Mucosa of descending colon (tissue), 3 donors: ENCODE measurements around the gene MYLK. TPM values are rescaled to one million over a fixed set of nuclear protein-coding genes. Genes with fewer than 3 reads are reported as not detected.
A peak's percentile ranks its signal among the peaks of the same experiment; 100 is the strongest.
"Not testable (repeated sequence)": the region's sequence is repeated elsewhere in the genome, so short reads cannot be mapped to it uniquely, and the experiment has no call there.

Experiments
- ATAC-seq: fragments of 200-7000 bp; cut with Tn5 transposase; one replicate; pipeline ENCODE4 v1.9.1; 2020; ENCODE audit warnings: mild to moderate bottlenecking, moderate library complexity
- DNase-seq, 3 donors: peaks; one replicate each; pipeline ENCODE4 v3.0.0-alpha.2; 2020
- H3K36me3 ChIP-seq: fragments of 200-600 bp; one replicate; pipeline ENCODE4 v1.8.0; 2021; ENCODE audit warnings: low read depth, mild to moderate bottlenecking
- H3K4me1 ChIP-seq: fragments of 200-600 bp; one replicate; pipeline ENCODE4 v1.8.0; 2021; ENCODE audit warnings: low read depth, mild to moderate bottlenecking
- H3K4me3 ChIP-seq: fragments of 200-600 bp; one replicate; pipeline ENCODE4 v1.8.0; 2021; ENCODE audit warnings: mild to moderate bottlenecking
- H3K9me3 ChIP-seq: fragments of 200-600 bp; one replicate; pipeline ENCODE4 v1.8.0; 2021; ENCODE audit warnings: mild to moderate bottlenecking
- intact Hi-C, 2 donors: fragments of 100-400 bp; cut with DNase I in 1 of 2; cut with micrococcal nuclease in 1 of 2; formaldehyde crosslinking; loops; one replicate each; pipeline versions ENCODE4 v1.11.0 to v1.11.1; 2022; cut with DNase I, micrococcal nuclease
- total RNA-seq, 3 donors: library from RNA; stranded (reverse); fragmentation: NEBNext Ultra II Directional in 2 of 3; extraction: Animal tissue kit (Norgen Biotek cat#: 25700) in 2 of 3; gene quantifications; one replicate each; pipeline versions ENCODE4 v1.2.1 to v1.2.4, GENCODE V29; 2021 to 2023
- TF ChIP-seq, protein P1 (sequence below): fragments of 200-600 bp; IDR thresholded peaks from one replicate; pipeline ENCODE4 v1.8.0; 2022; ENCODE audit warnings: antibody characterized with exemption, mild to moderate bottlenecking
- donor health status: DM: no; HTN: no; CAD: no; lungs with moderate emphysema.
- donor health status: DM: no; HTN: no; CAD: no.
- donor health status: DM: no; HTN: yes; CAD: no.

Gene MYLK
- total RNA-seq, 3 donors from 2014 or later: 157 to 1,614 (median 175) TPM

- TF ChIP-seq, protein P1, sequence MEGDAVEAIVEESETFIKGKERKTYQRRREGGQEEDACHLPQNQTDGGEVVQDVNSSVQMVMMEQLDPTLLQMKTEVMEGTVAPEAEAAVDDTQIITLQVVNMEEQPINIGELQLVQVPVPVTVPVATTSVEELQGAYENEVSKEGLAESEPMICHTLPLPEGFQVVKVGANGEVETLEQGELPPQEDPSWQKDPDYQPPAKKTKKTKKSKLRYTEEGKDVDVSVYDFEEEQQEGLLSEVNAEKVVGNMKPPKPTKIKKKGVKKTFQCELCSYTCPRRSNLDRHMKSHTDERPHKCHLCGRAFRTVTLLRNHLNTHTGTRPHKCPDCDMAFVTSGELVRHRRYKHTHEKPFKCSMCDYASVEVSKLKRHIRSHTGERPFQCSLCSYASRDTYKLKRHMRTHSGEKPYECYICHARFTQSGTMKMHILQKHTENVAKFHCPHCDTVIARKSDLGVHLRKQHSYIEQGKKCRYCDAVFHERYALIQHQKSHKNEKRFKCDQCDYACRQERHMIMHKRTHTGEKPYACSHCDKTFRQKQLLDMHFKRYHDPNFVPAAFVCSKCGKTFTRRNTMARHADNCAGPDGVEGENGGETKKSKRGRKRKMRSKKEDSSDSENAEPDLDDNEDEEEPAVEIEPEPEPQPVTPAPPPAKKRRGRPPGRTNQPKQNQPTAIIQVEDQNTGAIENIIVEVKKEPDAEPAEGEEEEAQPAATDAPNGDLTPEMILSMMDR: no peak
These were observed 275.7 kb downstream of the MYLK start for GRCh38 chr3:123608263-123608937.

DNA sequence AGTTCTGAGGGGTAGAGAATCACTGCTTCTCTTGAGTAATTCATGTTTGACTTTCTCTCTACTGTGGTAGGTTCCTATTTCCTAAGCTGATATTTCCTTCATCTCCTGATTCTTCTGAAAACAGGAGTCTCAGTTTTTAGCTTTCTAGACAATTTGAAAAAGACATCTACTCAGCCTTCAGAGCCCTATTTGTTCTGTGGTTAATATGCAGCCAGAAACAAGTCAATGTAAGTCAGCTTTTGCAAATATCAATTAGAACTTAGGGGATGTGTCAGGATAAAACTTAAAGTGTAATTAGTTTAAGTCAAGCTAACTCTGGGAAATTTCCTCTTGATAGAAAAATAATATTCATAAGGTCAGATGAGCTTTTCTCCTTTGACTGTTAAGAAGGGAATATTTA lies 277.6 kb downstream of the MYLK start:
- intact Hi-C loops: no loop called here

More at GRCh38 chr3:123608263-123608937, 275.7 kb downstream of the MYLK start:
- intact Hi-C loops: no loop called here
- Histone ChIP-seq H3K4me1 (no peaks in the 10 kb centered on the region), H3K36me3 (no peaks in the 10 kb centered on the region), H3K4me3 (no peak overlapping the region), H3K9me3 (no peaks in the 10 kb centered on the region)
- no peak for ATAC-seq
- no peak for DNase-seq

GRCh38 chr3:123605789-123606234 lies 278.3 kb downstream of the MYLK start:
- TF ChIP-seq, protein P1: no peak
- Histone ChIP-seq H3K36me3 (no peaks in the 10 kb centered on the region), H3K4me3 (no peak overlapping the region), H3K9me3 (no peaks in the 10 kb centered on the region), H3K4me1 (no peaks in the 10 kb centered on the region)
- no peak for DNase-seq
- intact Hi-C loops: no loop called here
- ATAC-seq: peak; percentile 76

More for the DNA sequence above, 277.6 kb downstream of the MYLK start:
- no peak overlapping the region for H3K4me3 ChIP-seq
- DNase-seq (no peak), ATAC-seq (no peak)
- no peaks in the 10 kb centered on the region for H3K9me3 ChIP-seq
- no peaks in the 10 kb centered on the region for H3K36me3 ChIP-seq
- H3K4me1 ChIP-seq: no peaks in the 10 kb centered on the region
- TF ChIP-seq, protein P1: no peak

GRCh38 chr3:123603153-123603552 lies 281.0 kb downstream of the MYLK start:
- ATAC-seq, intact Hi-C loops, H3K4me1 ChIP-seq, H3K4me3 ChIP-seq, DNase-seq, H3K9me3 ChIP-seq, H3K36me3 ChIP-seq: not testable (repeated sequence)

- no peaks in the 10 kb centered on the region for H3K4me1 ChIP-seq
- intact Hi-C loops: no loop called here
- H3K36me3 ChIP-seq: no peaks in the 10 kb centered on the region
- H3K4me3 ChIP-seq: no peak overlapping the region
- DNase-seq (no peak), ATAC-seq (peak; percentile 82)
- no peaks in the 10 kb centered on the region for H3K9me3 ChIP-seq
- TF ChIP-seq, protein P1: no peak
These were observed 281.8 kb downstream of the MYLK start for GRCh38 chr3:123602325-123602724.

GRCh38 chr3:123600863-123601262 lies 283.3 kb downstream of the MYLK start:
- H3K36me3 ChIP-seq, H3K9me3 ChIP-seq, H3K4me3 ChIP-seq, DNase-seq, H3K4me1 ChIP-seq, intact Hi-C loops: not testable (repeated sequence)
- peak; percentile 62 for ATAC-seq
